ENCODE data around the gene MBD2. TPM values are rescaled to one million over a fixed set of nuclear protein-coding genes. Genes with fewer than 3 reads are reported as not detected.
A peak's percentile ranks its signal among the peaks of the same experiment; 100 is the strongest.

Gene MBD2
- total RNA-seq, 6 experiments from 2014 or later = 13.7 to 47.7 (median 29.4) TPM

GRCh38 chr18:54257015-54257414, 32.5 kb upstream of the MBD2 start:
- H3K4me3 ChIP-seq = no peak overlapping the region
- intact Hi-C loops (cut with DNase I) = no loop called here
- peaks cover 0 to 8% (median 4%) of the 10 kb centered on the region in 4 donors for H3K4me1 ChIP-seq
- TF ChIP-seq POLR2A (IDR thresholded peaks at IDR 0.05) (no peak), CTCF (IDR thresholded peaks at IDR 0.05) (no peak)
- no peaks in the 10 kb centered on the region for H3K36me3 ChIP-seq
- H3K27me3 ChIP-seq = no peaks in the 10 kb centered on the region
- ATAC-seq (no peak), DNase-seq (no peak)
- WGBS (ENCODE audit: insufficient coverage, low coverage, low lambda C conversion rate, missing lambda C conversion rate) = 29% methylated on average over 2 of the region's 2 CpGs
- no peaks in the 10 kb centered on the region for H3K9me3 ChIP-seq
- no peak overlapping the region for H3K27ac ChIP-seq

GRCh38 chr18:54255141-54255540, 30.7 kb upstream of the MBD2 start:
- H3K27ac ChIP-seq = peak overlapping the region in 2 of 3 donors; percentile 62 to 73
- 29% methylated on average over 1 of the region's 1 CpG for WGBS (ENCODE audit: insufficient coverage, low coverage, low lambda C conversion rate, missing lambda C conversion rate)
- intact Hi-C loops (cut with DNase I) = no loop called here

GRCh38 chr18:54254265-54254758, 29.8 kb upstream of the MBD2 start:
- Histone ChIP-seq H3K27ac (peak overlapping the region; percentile 6 to 73 (median 62)), H3K4me3 (peak overlapping the region; percentile 0 to 32 (median 32)), H3K4me1 (peaks cover 0 to 8% (median 4%) of the 10 kb centered on the region in 4 donors), H3K36me3 (no peaks in the 10 kb centered on the region), H3K9me3 (no peaks in the 10 kb centered on the region), H3K27me3 (no peaks in the 10 kb centered on the region)
- intact Hi-C loops (cut with DNase I) = no loop called here
- TF ChIP-seq CTCF (IDR thresholded peaks at IDR 0.05) (no peak), POLR2A (IDR thresholded peaks at IDR 0.05) (peak; percentile 40)
- peak; percentile 48 to 76 (median 57) for DNase-seq
- ATAC-seq = peak; percentile 92 to 98 (median 94)
- WGBS (ENCODE audit: insufficient coverage, low coverage, low lambda C conversion rate, missing lambda C conversion rate) = 28% methylated on average over 10 of the region's 10 CpGs

More at GRCh38 chr18:54255141-54255540, 30.7 kb upstream of the MBD2 start:
- Histone ChIP-seq H3K4me1 (peaks cover 0 to 8% (median 4%) of the 10 kb centered on the region in 4 donors), H3K36me3 (no peaks in the 10 kb centered on the region), H3K4me3 (no peak overlapping the region), H3K9me3 (no peaks in the 10 kb centered on the region), H3K27me3 (no peaks in the 10 kb centered on the region)
- peak in 2 of 4 donors; percentile 6 to 22 for ATAC-seq
- DNase-seq = no peak
- TF ChIP-seq CTCF (IDR thresholded peaks at IDR 0.05) (no peak), POLR2A (IDR thresholded peaks at IDR 0.05) (no peak)

- Histone ChIP-seq H3K27ac (peak overlapping the region in 1 of 3 donors; percentile 34), H3K4me3 (no peak overlapping the region), H3K27me3 (no peaks in the 10 kb centered on the region), H3K9me3 (no peaks in the 10 kb centered on the region), H3K36me3 (no peaks in the 10 kb centered on the region), H3K4me1 (peaks cover 0 to 8% (median 4%) of the 10 kb centered on the region in 4 donors)
- ATAC-seq = no peak
- TF ChIP-seq CTCF (IDR thresholded peaks at IDR 0.05) = no peak
- no peak for TF ChIP-seq POLR2A (IDR thresholded peaks at IDR 0.05)
- intact Hi-C loops (cut with DNase I) = no loop called here
- DNase-seq = no peak
- WGBS (ENCODE audit: insufficient coverage, low coverage, low lambda C conversion rate, missing lambda C conversion rate) = 41% methylated on average over 4 of the region's 4 CpGs
Observed at GRCh38 chr18:54251606-54252390, 27.3 kb upstream of the MBD2 start.

Measured in right lobe of liver (tissue), 6 donors.